H1 (cell line): ENCODE measurements around the gene LSR. TPM values are rescaled to one million over a fixed set of nuclear protein-coding genes. Genes with fewer than 3 reads are reported as not detected.

Source experiments
- CTCF ChIA-PET: fragments of 300-600 bp; sonication (Branson Sonifier 250); formaldehyde crosslinking; loops from one replicate; lab custom pipeline; 2021; ENCODE audit not compliant: partially characterized antibody; lab: Charles Lee
- POLR2A ChIA-PET: fragments of 300-600 bp; sonication (Branson Sonifier 250); formaldehyde crosslinking; loops from one replicate; lab custom pipeline; 2021; ENCODE audit warnings: inconsistent platforms; ENCODE audit not compliant: partially characterized antibody; lab: Charles Lee
- DNase-seq, 2 experiments: peaks; one replicate each; pipeline versions ENCODE4 v3.0.0 to v3.0.0-alpha.2; 2010 to 2022; ENCODE audit warnings: low spot score in 2 of 2, low read depth in 1 of 2, mixed read lengths in 1 of 2
- FAIRE-seq: peaks from 2 replicates; lab custom pipeline; 2011; peaks lifted over from hg19 to GRCh38; lab: Jason Lieb, UNC
- H2AFZ ChIP-seq: 2 replicates; pipeline ENCODE4 v1.8.1; 2012; ENCODE audit warnings: low read length, inconsistent platforms
- H2AK5ac ChIP-seq: 2 replicates; pipeline ENCODE4 v1.6.1; 2013; ENCODE audit warnings: low read depth, low read length
- H2BK120ac ChIP-seq: replicated peaks from 2 replicates; pipeline ENCODE3; 2013; ENCODE audit warnings: low read depth, low read length, inconsistent platforms
- H2BK12ac ChIP-seq: 2 replicates; pipeline ENCODE4 v1.6.1; 2013; ENCODE audit warnings: low read depth, low read length
- H2BK15ac ChIP-seq: 2 replicates; pipeline ENCODE4 v1.6.1; 2013; ENCODE audit warnings: low read length
- H2BK20ac ChIP-seq: 2 replicates; pipeline ENCODE4 v1.6.1; 2013; ENCODE audit warnings: low read length
- H2BK5ac ChIP-seq: 2 replicates; pipeline ENCODE4 v1.6.1; 2013; ENCODE audit warnings: low read depth, low read length
- H3K14ac ChIP-seq: 2 replicates; pipeline ENCODE4 v1.6.1; 2013; ENCODE audit warnings: inconsistent platforms; ENCODE audit not compliant: insufficient read length
- H3K18ac ChIP-seq: 2 replicates; pipeline ENCODE4 v1.6.1; 2013; ENCODE audit warnings: low read length; ENCODE audit errors: extremely low read depth
- H3K23ac ChIP-seq: 2 replicates; pipeline ENCODE4 v1.6.1; 2013; ENCODE audit warnings: inconsistent platforms; ENCODE audit not compliant: insufficient read length
- H3K23me2 ChIP-seq: 2 replicates; pipeline ENCODE4 v1.6.1; 2013; ENCODE audit warnings: low read depth, low read length
- H3K27ac ChIP-seq: 2 replicates; pipeline ENCODE4 v1.6.1; 2011; ENCODE audit warnings: low read depth, low read length, inconsistent platforms
- H3K27me3 ChIP-seq, 4 experiments: replicated peaks in 1 of 4; 1 replicate in 1 of 4; 2 replicates in 3 of 4; pipeline versions ENCODE4 v1.6.1 to v1.8.1; 2011 to 2013; ENCODE audit warnings: low read length in 3 of 4, mild to moderate bottlenecking in 3 of 4, inconsistent platforms in 2 of 4, mixed read lengths in 2 of 4, moderate library complexity in 1 of 4; ENCODE audit not compliant: control insufficient read depth in 3 of 4, insufficient read depth in 3 of 4; ENCODE audit errors: extremely low read depth in 1 of 4
- H3K36me3 ChIP-seq, 4 experiments: 2 replicates each; pipeline versions ENCODE4 v1.6.1 to v1.8.1; 2011 to 2013; ENCODE audit warnings: mild to moderate bottlenecking in 4 of 4, low read length in 3 of 4, moderate library complexity in 2 of 4, control low read depth in 1 of 4, inconsistent platforms in 1 of 4; ENCODE audit not compliant: insufficient read depth in 4 of 4, control insufficient read depth in 2 of 4
- H3K4ac ChIP-seq: replicated peaks from 2 replicates; pipeline ENCODE3; 2013; ENCODE audit warnings: low read length, low read depth, mixed read lengths, inconsistent platforms; ENCODE audit not compliant: insufficient read length
- H3K4me1 ChIP-seq, 4 experiments: replicated peaks in 1 of 4; 1 replicate in 1 of 4; 2 replicates in 3 of 4; pipeline versions ENCODE4 v1.6.1 to v1.8.1; 2011 to 2013; ENCODE audit warnings: low read length in 3 of 4, inconsistent platforms in 2 of 4, mixed read lengths in 1 of 4; ENCODE audit not compliant: insufficient read depth in 4 of 4, control insufficient read depth in 3 of 4
- H3K4me2 ChIP-seq, 2 experiments: 2 replicates each; pipeline versions ENCODE4 v1.6.1 to v1.8.1; 2011 to 2013; ENCODE audit warnings: low read depth in 2 of 2, low read length in 2 of 2, control low read depth in 1 of 2, inconsistent platforms in 1 of 2, mild to moderate bottlenecking in 1 of 2; ENCODE audit not compliant: insufficient read depth in 1 of 2
- H3K4me3 ChIP-seq, 4 experiments: fragments of 200-600, 300-600 bp in 1 of 4; sonication (generic), shearing (Covaris generic), sonication (Bioruptor Twin) in 1 of 4; 2 replicates each; pipeline versions ENCODE4 v1.5.1 to v1.8.1; 2011 to 2016; ENCODE audit warnings: low read length in 4 of 4, low read depth in 3 of 4, control low read depth in 2 of 4, inconsistent platforms in 2 of 4, mild to moderate bottlenecking in 2 of 4, mixed read lengths in 1 of 4, moderate library complexity in 1 of 4; ENCODE audit not compliant: insufficient read depth in 2 of 4; ENCODE audit errors: extremely low read depth in 1 of 4
- H3K56ac ChIP-seq: replicated peaks from 2 replicates; pipeline ENCODE3; 2013; ENCODE audit warnings: low read depth, mild to moderate bottlenecking, mixed read lengths, low read length, inconsistent platforms; ENCODE audit not compliant: insufficient read length
- H3K79me1 ChIP-seq: 2 replicates; pipeline ENCODE4 v1.6.1; 2013; ENCODE audit warnings: low read depth, low read length, control low read depth
- H3K79me2 ChIP-seq, 2 experiments: 2 replicates each; pipeline versions ENCODE4 v1.6.1 to v1.8.1; 2012 to 2013; ENCODE audit warnings: low read length in 2 of 2, mild to moderate bottlenecking in 2 of 2, inconsistent platforms in 1 of 2; ENCODE audit not compliant: insufficient read depth in 2 of 2, control insufficient read depth in 1 of 2
- H3K9ac ChIP-seq, 4 experiments: replicated peaks in 1 of 4; 1 replicate in 1 of 4; 2 replicates in 3 of 4; pipeline versions ENCODE4 v1.6.1 to v1.8.1; 2011 to 2013; ENCODE audit warnings: low read depth in 3 of 4, low read length in 3 of 4, control low read depth in 2 of 4, mild to moderate bottlenecking in 2 of 4, moderate library complexity in 2 of 4, inconsistent platforms in 1 of 4; ENCODE audit errors: extremely low read depth in 1 of 4
- H3K9me3 ChIP-seq, 2 experiments: 2 replicates each; pipeline versions ENCODE4 v1.6.1 to v1.8.1; 2012 to 2013; ENCODE audit warnings: mild to moderate bottlenecking in 2 of 2, moderate library complexity in 2 of 2, control low read depth in 1 of 2, inconsistent platforms in 1 of 2, low read depth in 1 of 2, low read length in 1 of 2, mixed read lengths in 1 of 2; ENCODE audit not compliant: insufficient read depth in 2 of 2
- H4K20me1 ChIP-seq, 2 experiments: replicated peaks in 1 of 2; 2 replicates each; pipeline versions ENCODE3 to v1.8.1; 2011 to 2013; ENCODE audit warnings: inconsistent platforms in 2 of 2, low read length in 2 of 2, mild to moderate bottlenecking in 1 of 2; ENCODE audit not compliant: insufficient read depth in 2 of 2, control insufficient read depth in 1 of 2
- H4K5ac ChIP-seq: 2 replicates; pipeline ENCODE4 v1.6.1; 2013; ENCODE audit warnings: low read length, low read depth, mixed read lengths, inconsistent platforms; ENCODE audit not compliant: insufficient read length
- H4K8ac ChIP-seq: 2 replicates; pipeline ENCODE4 v1.8.0; 2013; ENCODE audit warnings: mild to moderate bottlenecking, moderate library complexity, low read length, inconsistent platforms; ENCODE audit not compliant: insufficient read depth; ENCODE audit errors: extremely low read depth
- H4K91ac ChIP-seq: replicated peaks from 2 replicates; pipeline ENCODE3; 2013; ENCODE audit warnings: low read length, mixed read lengths, inconsistent platforms; ENCODE audit not compliant: insufficient read length
- BRCA1 ChIP-seq: IDR thresholded peaks from 2 replicates; pipeline ENCODE4 v1.6.1; 2012; ENCODE audit warnings: low read depth, low read length, improper control_type of control experiment
- CBX8 ChIP-seq: fragments of 300-800, 300-1000 bp; sonication (generic); IDR thresholded peaks from 2 replicates; pipeline ENCODE4 v1.7.1; 2016; ENCODE audit warnings: low read depth, low read length, borderline replicate concordance
- CEBPB ChIP-seq: IDR thresholded peaks from 2 replicates; pipeline ENCODE4 v1.6.1; 2012; ENCODE audit warnings: low read depth, low read length
- CHD2 ChIP-seq: IDR thresholded peaks from 2 replicates; pipeline ENCODE4 v1.6.1; 2012; ENCODE audit warnings: low read length, improper control_type of control experiment
- E2F6 ChIP-seq: IDR thresholded peaks from 2 replicates; pipeline ENCODE4 v1.6.1; 2012; ENCODE audit warnings: inconsistent platforms
- KDM5A ChIP-seq: fragments of 200-600 bp; IDR thresholded peaks from 2 replicates; pipeline ENCODE4 v1.7.1; 2012; ENCODE audit warnings: mild to moderate bottlenecking, low read length, inconsistent platforms, mixed read lengths
- MAX ChIP-seq: IDR thresholded peaks from 2 replicates; pipeline ENCODE4 v1.6.1; 2012; ENCODE audit warnings: inconsistent platforms
- SIN3A ChIP-seq, 2 experiments: IDR thresholded peaks in 1 of 2; conservative IDR thresholded peaks in 1 of 2; 2 replicates each; pipeline ENCODE4 v1.6.1; 2011 to 2012; ENCODE audit warnings: low read length in 2 of 2, improper control_type of control experiment in 1 of 2, low read depth in 1 of 2, mild to moderate bottlenecking in 1 of 2
- SIRT6 ChIP-seq: IDR thresholded peaks from one replicate; pipeline ENCODE4 v1.7.1; 2012; ENCODE audit warnings: low read length, inconsistent platforms
- SP1 ChIP-seq: IDR thresholded peaks from 2 replicates; pipeline ENCODE4 v1.6.1; 2011; ENCODE audit warnings: low read depth, low read length
- TBP ChIP-seq: IDR thresholded peaks from 2 replicates; pipeline ENCODE4 v1.6.1; 2011; ENCODE audit warnings: low read depth, low read length, improper control_type of control experiment
- WGBS, 2 experiments: shearing (Covaris generic) in 1 of 2; methylation state at CpG; one replicate each; pipeline versions ENCODE4 v1.1.6 to v1.1.7; 2013 to 2015; ENCODE audit warnings: low lambda C conversion rate in 2 of 2, mixed read lengths in 2 of 2, inconsistent platforms in 1 of 2, low coverage in 1 of 2, missing lambda C conversion rate in 1 of 2; ENCODE audit not compliant: insufficient replicate concordance in 2 of 2, insufficient coverage in 1 of 2, insufficient read length in 1 of 2; ENCODE audit errors: extremely low coverage in 1 of 2, missing lambda C conversion rate in 1 of 2; 5-methylcytosine and 5-hydroxymethylcytosine counted together
- polyA plus RNA-seq, 7 experiments: library from polyadenylated mRNA; depleted of rRNA in 3 of 7; stranded (reverse) in 5 of 7; unstranded in 2 of 7; fragments of >200 nt in 5 of 7; fragments of 200-250 nt in 2 of 7; gene quantifications; 1 replicate in 5 of 7; 2 replicates in 1 of 7; 4 replicates in 1 of 7; pipeline versions ENCODE4 v1.2.1 to v1.2.3, GENCODE V29; 2011 to 2013; ENCODE audit warnings: missing spikeins in 2 of 7, mixed read lengths in 2 of 7
- total RNA-seq: library from RNA; stranded (reverse); fragmentation: NEBNext Ultra II Directional; extraction: Animal tissue kit (Norgen Biotek cat#: 25700); gene quantifications from 2 replicates; pipeline ENCODE4 v1.2.1, GENCODE V29; 2021

LSR gene
- total and polyA plus RNA-seq, 2 of the 8 experiments (the other 6 are each of a cell fraction or from before 2014, with no cell fraction given) = 159 to 186 TPM

- POLR2A ChIA-PET = interaction anchor here (1.0 to 1.3 kb wide), 2 partner anchors 20 to 165 kb away, joined by 3 read pairs; partner anchors contain the start of gene LGI4
- H3K27ac ChIP-seq = no peak overlapping the region
- H3K4me3 ChIP-seq = no peak overlapping the region
- peaks cover 0 to 9% (median 5%) of the 10 kb centered on the region in 4 experiments; a peak in 6 of 7 replicates for H3K4me1 ChIP-seq
- no peak overlapping the region for H3K23ac ChIP-seq
- peaks cover 0 to 21% of the 10 kb centered on the region in 2 experiments for H4K20me1 ChIP-seq
- H2AFZ ChIP-seq = no peak overlapping the region
- H3K4me2 ChIP-seq = no peak overlapping the region
- 88% methylated on average over 29 of the region's 55 CpGs; no CpG with 5 or more reads in 1 of the 2 experiments for WGBS, 2 experiments
- H4K8ac ChIP-seq = peak overlapping the region; percentile 41; the same call in 1 of the 2 replicates
- no peak overlapping the region for H2BK120ac ChIP-seq
- H2BK15ac ChIP-seq = no peak overlapping the region
- peaks cover 3% of the 10 kb centered on the region; the same call in 1 of the 2 replicates for H3K79me1 ChIP-seq
- peak overlapping the region; percentile 65; the same call in 1 of the 2 replicates for H2BK12ac ChIP-seq
- H3K14ac ChIP-seq = no peak overlapping the region
- H4K91ac ChIP-seq = no peak overlapping the region
- no peak overlapping the region for H2BK20ac ChIP-seq
- no peak overlapping the region for H2AK5ac ChIP-seq
- H3K18ac ChIP-seq = peak overlapping the region; percentile 66; the same call in 1 of the 2 replicates
- H3K23me2 ChIP-seq = peaks cover 24% of the 10 kb centered on the region; the same call in 1 of the 2 replicates
- no peak overlapping the region for H3K4ac ChIP-seq
- H3K36me3 ChIP-seq = no peaks in the 10 kb centered on the region; a peak in 1 of 8 replicates
- no peak overlapping the region for H3K9ac ChIP-seq
- no peaks in the 10 kb centered on the region for H3K79me2 ChIP-seq
- H3K9me3 ChIP-seq = no peaks in the 10 kb centered on the region; a peak in 1 of 4 replicates
- no peak overlapping the region for H2BK5ac ChIP-seq
- no peak for FAIRE-seq
- DNase-seq = peak in 1 of 2 experiments; percentile 78
- H3K56ac ChIP-seq = no peak overlapping the region
- peaks cover 0 to 12% (median 2%) of the 10 kb centered on the region in 4 experiments; a peak in 1 of 7 replicates for H3K27me3 ChIP-seq
- CTCF ChIA-PET = interaction anchor here (1.0 kb wide), 1 partner anchor 62 kb away, joined by 3 read pairs; no protein-coding TSS in a partner anchor
- no peak overlapping the region for H4K5ac ChIP-seq
- 0 out of 2 replicates have a peak, but pooled peaks have one; percentile 13 for TF ChIP-seq E2F6
- no peak for TF ChIP-seq CEBPB
- no peak for TF ChIP-seq KDM5A
- TF ChIP-seq TBP = no peak
- no peak for TF ChIP-seq CBX8
- TF ChIP-seq SIRT6 = no peak
- no peak for TF ChIP-seq CHD2
- no peak for TF ChIP-seq SP1
- TF ChIP-seq BRCA1 = no peak
- TF ChIP-seq MAX = peak; percentile 25; the same call in 1 of the 2 replicates
- no peak for TF ChIP-seq SIN3A (conservative IDR thresholded peaks at IDR 0.05 in 1 of 2, IDR thresholded peaks at IDR 0.05 in 1 of 2; ENCODE audit: low read depth in 1 of 2, low read length in 2 of 2)
Measured at GRCh38 chr19:35299523-35300338, 50.9 kb downstream of the LSR start.
